ENCODE results near the gene SHISAL1. TPM values are rescaled to one million over a fixed set of nuclear protein-coding genes. Genes with fewer than 3 reads are reported as not detected.
"Not testable (repeated sequence)": the region's sequence is repeated elsewhere in the genome, so short reads cannot be mapped to it uniquely, and the experiment has no call there.

Gene SHISAL1
- total and polyA plus RNA-seq, 2 experiments from 2014 or later: 0.58 to 2.2 TPM

GRCh38 chr22:44305888-44306287 is 6.9 kb downstream of the SHISAL1 start:
- Histone ChIP-seq H3K27me3 (replicated peaks; ENCODE audit: insufficient read depth) (no peaks in the 10 kb centered on the region), H3K4me2 (ENCODE audit: unreplicated experiment) (no peak overlapping the region), H3K4me1 (ENCODE audit: insufficient read depth) (peaks cover 17% of the 10 kb centered on the region), H3K36me3 (ENCODE audit: low read depth) (no peaks in the 10 kb centered on the region), H3K79me2 (ENCODE audit: insufficient read depth) (no peaks in the 10 kb centered on the region), H2AFZ (no peak overlapping the region), H3K9me2 (ENCODE audit: insufficient read depth) (no peaks in the 10 kb centered on the region), H3K4me3 (no peak overlapping the region), H3F3A (ENCODE audit: insufficient read depth) (no peaks in the 10 kb centered on the region), H3K9me3 (ENCODE audit: low read depth) (no peaks in the 10 kb centered on the region), H3K27ac (no peak overlapping the region), H3K9ac (no peak overlapping the region), H4K20me1 (ENCODE audit: insufficient read depth) (no peaks in the 10 kb centered on the region)
- TF ChIP-seq EZH2 (IDR thresholded peaks at IDR 0.05; ENCODE audit: insufficient read depth, poor library complexity, severe bottlenecking) (no peak), EZH2phosphoT487 (IDR thresholded peaks at IDR 0.05; ENCODE audit: insufficient read depth, low read depth) (no peak)
- WGBS, 2 experiments (ENCODE audit: low coverage in 1 of 2, low lambda C conversion rate in 2 of 2, missing lambda C conversion rate in 2 of 2): 88 to 89% methylated on average over 10 of the region's 10 CpGs
- peak; percentile 42 for DNase-seq
- in situ Hi-C loops (cut with MboI): no loop called here

GRCh38 chr22:44305455-44305854 is 7.3 kb downstream of the SHISAL1 start:
- WGBS, 2 experiments (ENCODE audit: low coverage in 1 of 2, low lambda C conversion rate in 2 of 2, missing lambda C conversion rate in 2 of 2): 84 to 88% methylated on average over 13 of the region's 13 CpGs
- peaks cover 17% of the 10 kb centered on the region for H3K4me1 ChIP-seq (ENCODE audit: insufficient read depth)

GRCh38 chr22:44304911-44305310 is 7.8 kb downstream of the SHISAL1 start:
- WGBS, 2 experiments (ENCODE audit: low coverage in 1 of 2, low lambda C conversion rate in 2 of 2, missing lambda C conversion rate in 2 of 2): 100% methylated on average over 2 of the region's 2 CpGs
- H3K79me2 ChIP-seq (ENCODE audit: insufficient read depth): no peaks in the 10 kb centered on the region
- no peak for TF ChIP-seq EZH2phosphoT487 (IDR thresholded peaks at IDR 0.05; ENCODE audit: insufficient read depth, low read depth)
- no peak for TF ChIP-seq EZH2 (IDR thresholded peaks at IDR 0.05; ENCODE audit: insufficient read depth, poor library complexity, severe bottlenecking)
- H3K4me1 ChIP-seq (ENCODE audit: insufficient read depth): peaks cover 14% of the 10 kb centered on the region
- no peak overlapping the region for H3K4me3 ChIP-seq
- H3K9me2 ChIP-seq (ENCODE audit: insufficient read depth): no peaks in the 10 kb centered on the region
- no peaks in the 10 kb centered on the region; the same call in 1 of the 2 replicates for H3K27me3 ChIP-seq (replicated peaks; ENCODE audit: insufficient read depth)
- DNase-seq: no peak
- no peaks in the 10 kb centered on the region for H3F3A ChIP-seq (ENCODE audit: insufficient read depth)
- H2AFZ ChIP-seq: no peak overlapping the region
- H3K36me3 ChIP-seq (ENCODE audit: low read depth): no peaks in the 10 kb centered on the region
- in situ Hi-C loops (cut with MboI): no loop called here
- no peak overlapping the region for H3K9ac ChIP-seq
- H4K20me1 ChIP-seq (ENCODE audit: insufficient read depth): no peaks in the 10 kb centered on the region
- H3K4me2 ChIP-seq (ENCODE audit: unreplicated experiment): no peak overlapping the region
- H3K9me3 ChIP-seq (ENCODE audit: low read depth): no peaks in the 10 kb centered on the region
- no peak overlapping the region for H3K27ac ChIP-seq

More at GRCh38 chr22:44305455-44305854, 7.3 kb downstream of the SHISAL1 start:
- no peaks in the 10 kb centered on the region for H3K9me3 ChIP-seq (ENCODE audit: low read depth)
- H3K27ac ChIP-seq: no peak overlapping the region
- H2AFZ ChIP-seq: no peak overlapping the region
- no peak overlapping the region for H3K4me3 ChIP-seq
- in situ Hi-C loops (cut with MboI): no loop called here
- no peak for DNase-seq
- H3K36me3 ChIP-seq (ENCODE audit: low read depth): no peaks in the 10 kb centered on the region
- H4K20me1 ChIP-seq (ENCODE audit: insufficient read depth): no peaks in the 10 kb centered on the region
- no peak overlapping the region for H3K9ac ChIP-seq
- H3K4me2 ChIP-seq (ENCODE audit: unreplicated experiment): no peak overlapping the region
- no peaks in the 10 kb centered on the region for H3K79me2 ChIP-seq (ENCODE audit: insufficient read depth)
- H3K27me3 ChIP-seq (replicated peaks; ENCODE audit: insufficient read depth): no peaks in the 10 kb centered on the region
- H3F3A ChIP-seq (ENCODE audit: insufficient read depth): no peaks in the 10 kb centered on the region
- H3K9me2 ChIP-seq (ENCODE audit: insufficient read depth): no peaks in the 10 kb centered on the region
- TF ChIP-seq EZH2 (IDR thresholded peaks at IDR 0.05; ENCODE audit: insufficient read depth, poor library complexity, severe bottlenecking) (no peak), EZH2phosphoT487 (IDR thresholded peaks at IDR 0.05; ENCODE audit: insufficient read depth, low read depth) (no peak)

GRCh38 chr22:44304354-44304753 is 8.4 kb downstream of the SHISAL1 start:
- Histone ChIP-seq H3K4me2 (ENCODE audit: unreplicated experiment) (no peak overlapping the region), H3K9me2 (ENCODE audit: insufficient read depth) (no peaks in the 10 kb centered on the region), H3K27me3 (replicated peaks; ENCODE audit: insufficient read depth) (no peaks in the 10 kb centered on the region; the same call in 1 of the 2 replicates), H3F3A (ENCODE audit: insufficient read depth) (no peaks in the 10 kb centered on the region), H3K27ac (no peak overlapping the region), H3K4me3 (no peak overlapping the region), H4K20me1 (ENCODE audit: insufficient read depth) (no peaks in the 10 kb centered on the region), H3K9me3 (ENCODE audit: low read depth) (no peaks in the 10 kb centered on the region), H3K4me1 (ENCODE audit: insufficient read depth) (peaks cover 9% of the 10 kb centered on the region), H3K79me2 (ENCODE audit: insufficient read depth) (no peaks in the 10 kb centered on the region), H2AFZ (no peak overlapping the region), H3K9ac (no peak overlapping the region), H3K36me3 (ENCODE audit: low read depth) (no peaks in the 10 kb centered on the region)
- TF ChIP-seq EZH2 (IDR thresholded peaks at IDR 0.05; ENCODE audit: insufficient read depth, poor library complexity, severe bottlenecking) (no peak), EZH2phosphoT487 (IDR thresholded peaks at IDR 0.05; ENCODE audit: insufficient read depth, low read depth) (no peak)
- 61 to 72% methylated on average over 9 of the region's 9 CpGs for WGBS, 2 experiments (ENCODE audit: low coverage in 1 of 2, low lambda C conversion rate in 2 of 2, missing lambda C conversion rate in 2 of 2)
- DNase-seq: peak; percentile 56
- in situ Hi-C loops (cut with MboI): no loop called here

GRCh38 chr22:44302363-44302762 is 10.4 kb downstream of the SHISAL1 start:
- H3K27ac ChIP-seq; H3K27me3 ChIP-seq (replicated peaks; ENCODE audit: insufficient read depth); H3K79me2 ChIP-seq (ENCODE audit: insufficient read depth); H3K9me2 ChIP-seq (ENCODE audit: insufficient read depth); H3K4me2 ChIP-seq (ENCODE audit: unreplicated experiment); H3K36me3 ChIP-seq (ENCODE audit: low read depth); H3F3A ChIP-seq (ENCODE audit: insufficient read depth); H3K4me3 ChIP-seq; in situ Hi-C loops (cut with MboI); H3K9ac ChIP-seq; H2AFZ ChIP-seq; H3K4me1 ChIP-seq (ENCODE audit: insufficient read depth); DNase-seq; H3K9me3 ChIP-seq (ENCODE audit: low read depth); H4K20me1 ChIP-seq (ENCODE audit: insufficient read depth): not testable (repeated sequence)
- WGBS, 2 experiments (ENCODE audit: low coverage in 1 of 2, low lambda C conversion rate in 2 of 2, missing lambda C conversion rate in 2 of 2): 97 to 98% methylated on average over 8 to 10 of the region's 10 CpGs
